Activated naive CD4-positive, alpha-beta T cell treated with anti-CD3 and anti-CD28 coated beads, Interleukin-2, amount 10 ng/mL, durations not matched to agents 7 days and 5 days (primary cell): Measurements from ENCODE around the gene VEGFA.
A peak's percentile ranks its signal among the peaks of the same experiment; 100 is the strongest.

Source experiments
- CTCF ChIA-PET: fragments of 350-600 bp; sonication (Branson Sonifier 250); formaldehyde crosslinking; loops from one replicate; lab custom pipeline; 2021; ENCODE audit warnings: antibody characterized with exemption; lab: Charles Lee
- DNase-seq: peaks from one replicate; pipeline ENCODE4 v3.0.0-alpha.2; 2020
- H3K27ac Mint-ChIP-seq: one replicate; pipeline ENCODE4 v1.8.0; 2021; ENCODE audit warnings: mild to moderate bottlenecking, moderate library complexity, mixed read lengths
- H3K27me3 Mint-ChIP-seq: one replicate; pipeline ENCODE4 v1.8.0; 2021; ENCODE audit warnings: mild to moderate bottlenecking, mixed read lengths
- H3K36me3 Mint-ChIP-seq: one replicate; pipeline ENCODE4 v1.8.0; 2021; ENCODE audit warnings: mixed read lengths
- H3K4me1 Mint-ChIP-seq: one replicate; pipeline ENCODE4 v1.8.0; 2021; ENCODE audit warnings: mixed read lengths
- H3K4me3 Mint-ChIP-seq: one replicate; pipeline ENCODE4 v1.8.0; 2021; ENCODE audit warnings: mild to moderate bottlenecking, moderate library complexity, mixed read lengths
- H3K9me3 Mint-ChIP-seq: one replicate; pipeline ENCODE4 v1.8.0; 2021; ENCODE audit warnings: mixed read lengths

The VEGFA gene

DNA sequence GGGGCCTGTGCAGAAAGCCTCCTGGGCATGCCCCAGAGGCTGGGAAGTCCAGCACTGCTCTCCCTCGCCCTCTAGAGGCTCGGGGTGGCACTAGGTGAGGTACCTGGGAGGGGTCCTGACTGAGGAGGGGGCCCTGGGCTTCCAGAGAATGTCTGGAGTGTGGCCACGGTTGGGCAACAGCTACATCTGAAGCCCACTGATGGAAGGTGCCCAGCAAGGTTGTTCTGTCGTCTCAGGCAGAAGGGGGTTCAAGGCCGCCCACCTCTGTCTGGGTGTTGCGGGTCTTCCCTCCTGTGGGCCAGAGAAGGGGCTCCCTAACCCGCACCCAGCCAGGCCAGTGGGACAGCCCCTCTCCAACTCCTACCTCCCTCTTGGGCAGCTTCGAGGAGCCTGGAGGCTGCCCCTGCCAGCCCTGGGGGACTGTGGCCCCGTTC, 11.4 kb upstream of the VEGFA start:
- Mint-ChIP-seq H3K27me3 (peaks cover 53% of the 10 kb centered on the region), H3K4me1 (peaks cover 2% of the 10 kb centered on the region), H3K9me3 (no peaks in the 10 kb centered on the region), H3K4me3 (no peak overlapping the region), H3K36me3 (no peaks in the 10 kb centered on the region), H3K27ac (no peak overlapping the region)
- peak; percentile 47 for DNase-seq
- CTCF ChIA-PET: interaction anchor here (0.9 to 4.2 kb wide), 9 partner anchors 10 to 320 kb away, joined by 3 to 21 read pairs (median 5); partner anchors contain the start of gene VEGFA

DNA sequence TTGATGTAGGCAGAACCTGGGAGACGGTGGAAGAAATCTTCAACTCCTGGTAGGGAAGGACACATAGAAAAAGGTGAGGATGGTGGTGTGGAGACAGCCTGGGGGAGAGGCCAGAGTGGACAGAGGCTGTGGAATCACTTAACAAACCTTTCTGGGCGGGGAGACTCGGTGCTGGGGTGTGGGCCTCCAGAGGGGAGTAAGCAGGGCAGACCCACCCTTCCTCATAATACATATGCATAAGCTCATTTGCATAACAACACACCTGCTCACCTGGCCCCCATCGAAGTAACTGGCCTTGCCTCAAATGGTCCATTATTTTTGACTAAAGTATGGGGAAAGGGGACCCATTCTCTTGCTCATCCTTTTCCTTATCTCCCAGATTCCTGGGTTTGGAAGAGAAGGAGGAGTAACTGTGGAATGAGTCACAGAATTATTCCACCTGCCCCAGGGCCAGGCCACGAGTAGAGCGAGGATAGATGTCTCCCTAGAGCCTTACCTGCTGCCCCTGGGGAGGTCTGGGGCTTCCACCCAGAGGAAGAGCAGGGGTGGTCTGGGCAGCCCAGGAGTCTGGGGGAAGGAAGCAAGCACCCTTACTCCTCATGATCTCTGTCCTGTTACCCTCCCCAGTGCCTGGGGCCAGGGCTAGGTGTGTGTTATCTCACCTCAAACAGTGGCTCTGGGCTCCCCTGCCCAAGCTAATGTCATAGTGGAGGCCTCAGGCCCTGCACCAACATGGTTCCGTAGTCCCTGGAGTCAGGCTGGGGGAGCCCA, 10.7 kb upstream of the VEGFA start:
- no peak overlapping the region for H3K27ac Mint-ChIP-seq
- no peak for DNase-seq
- CTCF ChIA-PET: interaction anchor here (0.6 to 4.2 kb wide), 10 partner anchors 10 to 319 kb away, joined by 3 to 21 read pairs (median 4); partner anchors contain the start of gene VEGFA
- H3K9me3 Mint-ChIP-seq: no peaks in the 10 kb centered on the region
- H3K27me3 Mint-ChIP-seq: peaks cover 60% of the 10 kb centered on the region
- H3K4me1 Mint-ChIP-seq: peaks cover 2% of the 10 kb centered on the region
- no peaks in the 10 kb centered on the region for H3K36me3 Mint-ChIP-seq
- H3K4me3 Mint-ChIP-seq: no peak overlapping the region

- H3K27me3 Mint-ChIP-seq: peaks cover 62% of the 10 kb centered on the region
Observed at GRCh38 chr6:43759907-43760206, 10.2 kb upstream of the VEGFA start.

DNA sequence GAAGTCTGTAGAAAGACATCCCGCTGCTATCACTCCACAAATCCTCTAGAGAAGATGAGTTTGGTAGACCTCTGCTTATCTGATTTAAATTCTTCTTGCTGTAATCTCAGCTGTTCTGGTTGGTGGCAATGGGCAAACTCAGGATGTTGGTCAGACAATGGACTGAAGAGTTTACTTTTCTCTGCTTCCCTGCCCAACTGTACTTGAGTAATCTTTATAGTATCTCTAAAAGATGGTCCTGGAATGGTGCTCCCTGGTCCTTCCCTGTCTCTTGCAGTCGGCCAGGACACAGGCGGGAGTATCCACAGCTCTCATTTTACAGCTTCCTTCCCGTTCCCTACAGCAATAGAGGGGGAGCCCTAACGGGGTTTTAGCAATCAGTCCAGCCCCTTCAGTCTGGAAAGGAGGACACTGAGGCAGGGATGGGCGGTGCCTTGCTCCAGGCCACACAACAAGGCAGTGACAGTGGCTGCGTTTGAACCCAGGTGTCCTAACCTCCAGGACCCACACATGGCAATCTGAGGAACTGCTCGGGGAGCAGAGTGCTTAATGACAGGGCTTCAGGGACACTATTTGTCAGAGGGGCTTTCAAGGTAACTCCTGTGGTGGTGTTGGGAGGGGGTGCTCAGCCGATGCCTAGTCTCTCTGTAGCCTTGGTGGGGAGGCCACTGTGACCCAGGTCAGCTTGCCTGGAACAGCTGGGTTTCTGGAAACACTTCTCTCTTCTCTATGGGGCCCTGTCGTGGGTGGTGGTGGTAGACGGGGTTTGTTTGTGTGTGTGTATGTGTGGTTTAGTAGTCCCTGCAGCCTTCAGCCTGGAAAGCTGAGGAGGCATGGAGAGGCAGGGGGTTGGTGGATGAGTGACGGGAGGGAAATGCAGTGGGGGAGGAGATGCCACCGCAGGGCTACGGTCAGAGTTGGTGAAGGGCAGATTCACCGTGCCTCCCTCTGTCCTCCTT, 9.5 kb upstream of the VEGFA start:
- no peaks in the 10 kb centered on the region for H3K9me3 Mint-ChIP-seq
- no peak overlapping the region for H3K4me3 Mint-ChIP-seq
- CTCF ChIA-PET: interaction anchor here (1.1 to 4.2 kb wide), 6 partner anchors 9 to 46 kb away, joined by 4 to 21 read pairs (median 7); partner anchors contain the start of gene VEGFA
- H3K36me3 Mint-ChIP-seq: no peaks in the 10 kb centered on the region
- no peak overlapping the region for H3K27ac Mint-ChIP-seq
- H3K4me1 Mint-ChIP-seq: peaks cover 2% of the 10 kb centered on the region
- no peak for DNase-seq
- H3K27me3 Mint-ChIP-seq: peaks cover 62% of the 10 kb centered on the region

More at GRCh38 chr6:43759907-43760206, 10.2 kb upstream of the VEGFA start:
- H3K36me3 Mint-ChIP-seq: no peaks in the 10 kb centered on the region
- CTCF ChIA-PET: interaction anchor here (1.1 to 4.2 kb wide), 5 partner anchors 10 to 46 kb away, joined by 4 to 21 read pairs (median 9); partner anchors contain the start of gene VEGFA
- no peak overlapping the region for H3K27ac Mint-ChIP-seq
- H3K9me3 Mint-ChIP-seq: no peaks in the 10 kb centered on the region
- no peak overlapping the region for H3K4me3 Mint-ChIP-seq
- H3K4me1 Mint-ChIP-seq: peaks cover 2% of the 10 kb centered on the region
- no peak for DNase-seq

GRCh38 chr6:43761666-43762409, 8.2 kb upstream of the VEGFA start:
- CTCF ChIA-PET: interaction anchor here (0.7 to 4.2 kb wide), 8 partner anchors 8 to 153 kb away, joined by 3 to 21 read pairs (median 4); partner anchors contain the start of gene VEGFA
- Mint-ChIP-seq H3K4me1 (peaks cover 2% of the 10 kb centered on the region), H3K27ac (no peak overlapping the region), H3K27me3 (peaks cover 73% of the 10 kb centered on the region), H3K36me3 (no peaks in the 10 kb centered on the region), H3K4me3 (no peak overlapping the region), H3K9me3 (no peaks in the 10 kb centered on the region)
- no peak for DNase-seq

DNA sequence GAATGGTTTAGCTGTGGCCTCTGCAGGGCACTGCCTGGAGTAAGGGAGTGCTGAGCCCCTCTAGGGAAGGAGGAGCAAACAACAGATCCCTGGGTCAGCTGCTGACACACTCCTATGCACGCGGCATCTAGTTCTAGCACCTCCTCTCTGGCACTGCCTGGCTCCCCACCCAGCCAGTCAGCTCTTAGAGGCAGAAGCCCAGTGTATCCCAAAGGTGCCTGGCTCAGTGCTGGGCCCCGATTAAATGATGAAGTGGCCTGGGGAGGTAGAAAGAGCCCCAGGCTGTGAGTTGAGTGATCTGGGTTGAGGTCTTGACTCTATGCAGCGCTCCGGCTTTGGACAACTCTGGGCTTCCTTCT, 7.6 kb upstream of the VEGFA start:
- Mint-ChIP-seq H3K4me1 (peaks cover 2% of the 10 kb centered on the region), H3K9me3 (no peaks in the 10 kb centered on the region), H3K36me3 (no peaks in the 10 kb centered on the region), H3K27me3 (peaks cover 78% of the 10 kb centered on the region), H3K27ac (no peak overlapping the region), H3K4me3 (no peak overlapping the region)
- CTCF ChIA-PET: interaction anchor here (0.7 to 4.2 kb wide), 9 partner anchors 11 to 312 kb away, joined by 3 to 21 read pairs (median 4); no protein-coding TSS in a partner anchor
- no peak for DNase-seq

DNA sequence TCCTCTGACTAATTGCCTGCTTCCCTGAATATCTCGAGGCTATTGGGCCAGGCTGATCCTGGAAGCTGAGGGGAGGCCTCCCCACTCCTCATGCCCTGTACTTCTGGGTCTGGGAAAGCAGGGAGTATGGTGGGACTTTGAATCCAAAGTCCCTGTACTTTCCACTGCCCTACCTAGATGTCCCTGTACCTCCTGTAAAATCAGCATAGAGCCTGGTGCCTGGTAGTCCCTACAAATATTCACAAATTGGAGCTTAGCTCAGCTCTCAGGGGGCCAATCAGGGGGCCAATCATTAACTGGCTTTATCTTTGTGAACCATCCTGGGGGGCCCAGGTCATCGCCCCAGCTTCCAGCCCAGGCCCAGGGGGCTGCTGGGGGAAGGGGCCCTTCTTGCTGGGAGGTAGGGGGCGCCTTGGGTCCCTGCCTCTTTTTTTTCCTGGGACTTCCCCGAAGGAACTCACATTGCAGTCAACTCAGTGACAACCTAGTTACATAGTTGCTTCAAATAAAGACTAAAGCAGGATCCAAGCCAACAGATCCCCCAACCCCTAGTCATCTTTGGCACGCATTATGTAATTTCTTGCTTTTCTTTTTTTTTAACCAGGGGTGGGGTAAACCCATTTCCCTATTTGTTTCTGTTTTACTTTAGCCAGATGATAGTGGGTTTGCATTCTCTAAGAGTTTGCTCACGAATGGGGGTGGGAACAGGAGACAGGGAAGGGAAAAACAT, 6.9 kb upstream of the VEGFA start:
- H3K9me3 Mint-ChIP-seq: no peaks in the 10 kb centered on the region
- no peak for DNase-seq
- no peak overlapping the region for H3K4me3 Mint-ChIP-seq
- no peaks in the 10 kb centered on the region for H3K36me3 Mint-ChIP-seq
- CTCF ChIA-PET: interaction anchor here (1.0 to 3.4 kb wide), 4 partner anchors 10 to 317 kb away, joined by 3 to 13 read pairs (median 4); no protein-coding TSS in a partner anchor
- no peak overlapping the region for H3K27ac Mint-ChIP-seq
- peaks cover 2% of the 10 kb centered on the region for H3K4me1 Mint-ChIP-seq
- peaks cover 78% of the 10 kb centered on the region for H3K27me3 Mint-ChIP-seq

- H3K9me3 Mint-ChIP-seq: no peaks in the 10 kb centered on the region
- no peak overlapping the region for H3K4me3 Mint-ChIP-seq
- no peak overlapping the region for H3K27ac Mint-ChIP-seq
- CTCF ChIA-PET: interaction anchor here (1.3 to 3.4 kb wide), 3 partner anchors 97 to 316 kb away, joined by 5 to 13 read pairs (median 10); no protein-coding TSS in a partner anchor
- H3K36me3 Mint-ChIP-seq: no peaks in the 10 kb centered on the region
- H3K4me1 Mint-ChIP-seq: peaks cover 2% of the 10 kb centered on the region
- peaks cover 70% of the 10 kb centered on the region for H3K27me3 Mint-ChIP-seq
- no peak for DNase-seq
Observed at GRCh38 chr6:43763812-43764522, 6.0 kb upstream of the VEGFA start.

DNA sequence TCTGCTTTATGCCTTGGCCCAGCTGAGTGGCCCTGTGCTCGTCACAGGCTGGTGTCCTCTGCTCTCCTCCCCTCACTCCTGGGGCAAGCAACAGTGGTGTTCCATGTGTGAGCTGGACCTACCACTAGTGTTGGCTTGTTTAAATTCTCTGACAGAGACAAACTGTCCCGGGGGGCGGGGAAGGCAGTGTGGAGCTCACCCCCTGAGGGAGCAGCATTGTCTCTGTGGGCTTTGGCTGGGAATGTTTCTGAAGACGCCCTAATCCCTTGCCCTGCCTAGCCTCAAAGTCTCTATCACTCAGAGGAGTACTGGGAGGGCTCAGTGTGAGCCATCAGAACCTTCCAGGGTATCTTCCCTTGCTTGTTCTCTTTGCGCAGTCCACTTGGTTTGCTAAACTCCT, 5.2 kb upstream of the VEGFA start:
- Mint-ChIP-seq H3K4me3 (no peak overlapping the region), H3K27me3 (peaks cover 70% of the 10 kb centered on the region), H3K4me1 (peaks cover 5% of the 10 kb centered on the region), H3K36me3 (no peaks in the 10 kb centered on the region), H3K27ac (no peak overlapping the region), H3K9me3 (no peaks in the 10 kb centered on the region)
- no peak for DNase-seq
- CTCF ChIA-PET: interaction anchor here (0.7 to 3.4 kb wide), 5 partner anchors 40 to 315 kb away, joined by 3 to 13 read pairs (median 7); no protein-coding TSS in a partner anchor

GRCh38 chr6:43765776-43766499, 4.1 kb upstream of the VEGFA start:
- Mint-ChIP-seq H3K27me3 (peaks cover 60% of the 10 kb centered on the region), H3K27ac (no peak overlapping the region), H3K9me3 (no peaks in the 10 kb centered on the region), H3K36me3 (peaks cover 3% of the 10 kb centered on the region), H3K4me1 (peaks cover 5% of the 10 kb centered on the region), H3K4me3 (no peak overlapping the region)
- CTCF ChIA-PET: interaction anchor here (1.2 to 3.4 kb wide), 9 partner anchors 8 to 314 kb away, joined by 3 to 13 read pairs (median 4); no protein-coding TSS in a partner anchor
- no peak for DNase-seq

DNA sequence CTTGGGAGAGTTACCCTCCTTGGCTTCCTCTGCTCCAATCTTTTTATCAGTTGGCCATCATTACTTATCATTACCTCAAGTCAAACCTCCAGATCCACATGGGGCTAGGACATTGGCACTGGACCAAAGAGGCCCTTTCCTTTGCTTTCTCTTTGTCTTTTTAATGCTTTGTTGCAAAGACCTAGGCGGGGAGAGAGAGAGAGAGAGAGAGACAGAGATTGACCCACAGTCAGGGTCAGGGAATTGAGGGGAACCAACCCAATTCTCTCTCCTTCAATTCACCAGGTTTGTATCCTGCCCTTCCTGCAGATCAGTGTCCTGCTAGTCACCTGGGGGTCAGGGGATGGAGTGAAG, 3.5 kb upstream of the VEGFA start:
- H3K27me3 Mint-ChIP-seq: peaks cover 54% of the 10 kb centered on the region
- H3K4me3 Mint-ChIP-seq: no peak overlapping the region
- no peak overlapping the region for H3K27ac Mint-ChIP-seq
- H3K9me3 Mint-ChIP-seq: no peaks in the 10 kb centered on the region
- DNase-seq: no peak
- H3K36me3 Mint-ChIP-seq: peaks cover 3% of the 10 kb centered on the region
- peaks cover 5% of the 10 kb centered on the region for H3K4me1 Mint-ChIP-seq
- CTCF ChIA-PET: interaction anchor here (1.2 to 2.4 kb wide), 7 partner anchors 8 to 308 kb away, joined by 3 to 10 read pairs (median 3); no protein-coding TSS in a partner anchor
